ENCODE data around the gene ARHGDIA.

DNA sequence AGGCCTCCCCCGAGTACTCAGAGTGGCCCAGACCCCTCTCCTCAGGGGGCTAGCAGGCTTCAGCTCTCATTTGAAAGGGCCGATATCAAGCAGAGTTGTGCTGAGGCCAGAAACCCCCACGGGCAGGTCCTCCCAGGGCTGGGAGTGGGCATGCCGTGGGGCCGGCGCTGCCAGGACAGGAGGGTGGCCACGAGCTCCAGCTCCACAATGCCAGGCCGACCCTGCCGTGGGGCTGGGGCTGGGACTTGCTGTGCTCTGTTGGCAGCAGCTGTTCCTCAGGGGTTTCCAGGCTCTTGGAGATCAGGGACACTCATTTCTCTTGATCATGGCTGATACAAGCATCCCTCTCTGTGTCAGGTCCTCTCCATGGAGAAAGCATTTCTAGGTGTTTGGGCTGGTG lies 27.7 kb upstream of the ARHGDIA start:
- TF ChIP-seq, protein P1, sequence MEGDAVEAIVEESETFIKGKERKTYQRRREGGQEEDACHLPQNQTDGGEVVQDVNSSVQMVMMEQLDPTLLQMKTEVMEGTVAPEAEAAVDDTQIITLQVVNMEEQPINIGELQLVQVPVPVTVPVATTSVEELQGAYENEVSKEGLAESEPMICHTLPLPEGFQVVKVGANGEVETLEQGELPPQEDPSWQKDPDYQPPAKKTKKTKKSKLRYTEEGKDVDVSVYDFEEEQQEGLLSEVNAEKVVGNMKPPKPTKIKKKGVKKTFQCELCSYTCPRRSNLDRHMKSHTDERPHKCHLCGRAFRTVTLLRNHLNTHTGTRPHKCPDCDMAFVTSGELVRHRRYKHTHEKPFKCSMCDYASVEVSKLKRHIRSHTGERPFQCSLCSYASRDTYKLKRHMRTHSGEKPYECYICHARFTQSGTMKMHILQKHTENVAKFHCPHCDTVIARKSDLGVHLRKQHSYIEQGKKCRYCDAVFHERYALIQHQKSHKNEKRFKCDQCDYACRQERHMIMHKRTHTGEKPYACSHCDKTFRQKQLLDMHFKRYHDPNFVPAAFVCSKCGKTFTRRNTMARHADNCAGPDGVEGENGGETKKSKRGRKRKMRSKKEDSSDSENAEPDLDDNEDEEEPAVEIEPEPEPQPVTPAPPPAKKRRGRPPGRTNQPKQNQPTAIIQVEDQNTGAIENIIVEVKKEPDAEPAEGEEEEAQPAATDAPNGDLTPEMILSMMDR (IDR thresholded peaks at IDR 0.05; ENCODE audit: low read depth, low read length) = no peak
- TF ChIP-seq POLR2A (IDR thresholded peaks at IDR 0.05; ENCODE audit: extremely low read depth, insufficient read length) = no peak

Data from NB4 (cell line).